Fibroblast of lung (primary cell): ENCODE measurements around the gene C3orf85. TPM values are rescaled to one million over a fixed set of nuclear protein-coding genes. Genes with fewer than 3 reads are reported as not detected.

Source experiments
- DNase-seq, 2 donors: peaks; one replicate each; pipeline versions ENCODE4 v3.0.0 to v3.0.0-alpha.2; 2010; ENCODE audit warnings: low read depth in 2 of 2
- H2AFZ ChIP-seq: 2 replicates; pipeline ENCODE4 v1.5.1; 2012; ENCODE audit warnings: low read length, control low read depth, inconsistent platforms
- H3K27ac ChIP-seq: 2 replicates; pipeline ENCODE4 v1.5.1; 2011; ENCODE audit warnings: low read length, control low read depth; ENCODE audit not compliant: insufficient read depth
- H3K27me3 ChIP-seq: 2 replicates; pipeline ENCODE4 v1.5.1; 2011; ENCODE audit warnings: mild to moderate bottlenecking, low read length; ENCODE audit not compliant: control insufficient read depth, insufficient read depth
- H3K36me3 ChIP-seq: 2 replicates; pipeline ENCODE4 v1.5.1; 2011; ENCODE audit warnings: low read length; ENCODE audit not compliant: control insufficient read depth, insufficient read depth
- H3K4me1 ChIP-seq: 2 replicates; pipeline ENCODE4 v1.5.1; 2011; ENCODE audit warnings: low read length; ENCODE audit not compliant: control insufficient read depth, insufficient read depth; ENCODE audit errors: extremely low read depth
- H3K4me2 ChIP-seq: 2 replicates; pipeline ENCODE4 v1.5.1; 2011; ENCODE audit warnings: low read length, control low read depth; ENCODE audit not compliant: insufficient read depth; ENCODE audit errors: extremely low read depth
- H3K4me3 ChIP-seq, 4 experiments: fragments of 200-600 bp in 1 of 4; sonication (generic) in 1 of 4; replicated peaks in 1 of 4; 2 replicates each; pipeline ENCODE4 v1.5.1; 2011 to 2016; ENCODE audit warnings: low read length in 4 of 4, low read depth in 3 of 4, mild to moderate bottlenecking in 3 of 4, control low read depth in 2 of 4, inconsistent platforms in 1 of 4, mixed read lengths in 1 of 4; ENCODE audit not compliant: insufficient read depth in 1 of 4; ENCODE audit errors: control extremely low read depth in 1 of 4
- H3K79me2 ChIP-seq: 2 replicates; pipeline ENCODE4 v1.5.1; 2012; ENCODE audit warnings: mild to moderate bottlenecking, low read length, inconsistent platforms; ENCODE audit not compliant: control insufficient read depth, insufficient read depth
- H3K9ac ChIP-seq: 2 replicates; pipeline ENCODE4 v1.5.1; 2011; ENCODE audit warnings: mild to moderate bottlenecking, low read length, control low read depth; ENCODE audit not compliant: insufficient read depth
- H3K9me3 ChIP-seq: 2 replicates; pipeline ENCODE4 v1.5.1; 2012; ENCODE audit warnings: low read depth, low read length; ENCODE audit not compliant: control insufficient read depth, insufficient read depth
- H4K20me1 ChIP-seq: 2 replicates; pipeline ENCODE4 v1.5.1; 2011; ENCODE audit warnings: low read length; ENCODE audit not compliant: control insufficient read depth, insufficient read depth; ENCODE audit errors: extremely low read depth
- EZH2 ChIP-seq: IDR thresholded peaks from 2 replicates; pipeline ENCODE4 v1.5.1; 2012; ENCODE audit warnings: low read length, control low read depth, mild to moderate bottlenecking; ENCODE audit errors: missing control alignments
- polyA plus RNA-seq, 2 donors: library from polyadenylated mRNA; depleted of rRNA in 1 of 2; stranded (reverse) in 1 of 2; unstranded in 1 of 2; fragments of >200 nt; gene quantifications; 2 replicates each; pipeline ENCODE4 v1.2.1, GENCODE V29; 2011 to 2012; ENCODE audit warnings: missing spikeins in 1 of 2
- total RNA-seq: library from RNA; depleted of rRNA; stranded (reverse); fragments of >200 nt; gene quantifications from 2 replicates; pipeline ENCODE4 v1.2.1, GENCODE V29; 2014
- TF ChIP-seq, protein P1 (sequence below), 2 donors: IDR thresholded peaks in 1 of 2; conservative IDR thresholded peaks in 1 of 2; 1 replicate in 1 of 2; 2 replicates in 1 of 2; pipeline ENCODE4 v1.5.1; 2011 to 2012; ENCODE audit warnings: low read length in 2 of 2, control low read depth in 1 of 2, inconsistent platforms in 1 of 2, low read depth in 1 of 2, mild to moderate bottlenecking in 1 of 2

C3orf85 gene
- total and polyA plus RNA-seq, 2 donors (not counting 1 experiment from before 2014, with no cell fraction given): not detected

GRCh38 chr3:109187390-109187789 is 50.9 kb downstream of the C3orf85 start:
- Histone ChIP-seq H3K27ac (no peak overlapping the region), H3K79me2 (no peaks in the 10 kb centered on the region), H3K4me1 (no peaks in the 10 kb centered on the region), H2AFZ (no peak overlapping the region), H3K9me3 (no peaks in the 10 kb centered on the region), H3K4me3 (no peak overlapping the region), H3K4me2 (no peak overlapping the region), H3K9ac (no peak overlapping the region), H3K36me3 (no peaks in the 10 kb centered on the region), H4K20me1 (no peaks in the 10 kb centered on the region), H3K27me3 (no peaks in the 10 kb centered on the region)
- TF ChIP-seq, protein P1, sequence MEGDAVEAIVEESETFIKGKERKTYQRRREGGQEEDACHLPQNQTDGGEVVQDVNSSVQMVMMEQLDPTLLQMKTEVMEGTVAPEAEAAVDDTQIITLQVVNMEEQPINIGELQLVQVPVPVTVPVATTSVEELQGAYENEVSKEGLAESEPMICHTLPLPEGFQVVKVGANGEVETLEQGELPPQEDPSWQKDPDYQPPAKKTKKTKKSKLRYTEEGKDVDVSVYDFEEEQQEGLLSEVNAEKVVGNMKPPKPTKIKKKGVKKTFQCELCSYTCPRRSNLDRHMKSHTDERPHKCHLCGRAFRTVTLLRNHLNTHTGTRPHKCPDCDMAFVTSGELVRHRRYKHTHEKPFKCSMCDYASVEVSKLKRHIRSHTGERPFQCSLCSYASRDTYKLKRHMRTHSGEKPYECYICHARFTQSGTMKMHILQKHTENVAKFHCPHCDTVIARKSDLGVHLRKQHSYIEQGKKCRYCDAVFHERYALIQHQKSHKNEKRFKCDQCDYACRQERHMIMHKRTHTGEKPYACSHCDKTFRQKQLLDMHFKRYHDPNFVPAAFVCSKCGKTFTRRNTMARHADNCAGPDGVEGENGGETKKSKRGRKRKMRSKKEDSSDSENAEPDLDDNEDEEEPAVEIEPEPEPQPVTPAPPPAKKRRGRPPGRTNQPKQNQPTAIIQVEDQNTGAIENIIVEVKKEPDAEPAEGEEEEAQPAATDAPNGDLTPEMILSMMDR (conservative IDR thresholded peaks at IDR 0.05 in 1 of 2, IDR thresholded peaks at IDR 0.05 in 1 of 2; ENCODE audit: low read depth in 1 of 2, low read length in 2 of 2): no peak
- no peak for TF ChIP-seq EZH2
- DNase-seq: no peak

DNA sequence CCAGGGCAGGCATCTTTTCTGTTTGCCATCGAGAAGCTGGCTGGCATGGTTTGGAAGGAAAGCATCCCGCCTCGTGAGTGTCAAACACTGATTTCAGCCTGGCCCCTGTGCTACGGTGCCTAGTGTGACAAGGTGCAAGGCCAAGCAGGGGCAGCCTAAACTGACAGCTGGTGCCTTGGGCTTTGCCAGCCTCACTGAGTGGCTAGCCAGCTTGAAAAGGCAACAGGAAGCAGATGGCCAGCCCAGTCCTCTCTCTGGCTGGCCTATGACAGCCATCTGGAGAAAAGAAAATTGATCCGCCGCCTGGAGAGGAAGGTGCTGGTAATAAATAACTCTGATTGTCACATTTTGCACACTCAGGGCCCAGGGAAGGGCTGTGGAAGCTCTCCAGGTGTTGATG is 52.2 kb downstream of the C3orf85 start:
- Histone ChIP-seq H3K9me3 (no peaks in the 10 kb centered on the region), H3K27me3 (no peaks in the 10 kb centered on the region), H3K4me3 (no peak overlapping the region), H3K4me1 (no peaks in the 10 kb centered on the region), H3K36me3 (no peaks in the 10 kb centered on the region), H3K79me2 (no peaks in the 10 kb centered on the region), H3K9ac (no peak overlapping the region), H4K20me1 (no peaks in the 10 kb centered on the region), H3K4me2 (no peak overlapping the region), H2AFZ (no peak overlapping the region), H3K27ac (no peak overlapping the region)
- DNase-seq: no peak
- TF ChIP-seq, protein P1 (conservative IDR thresholded peaks at IDR 0.05 in 1 of 2, IDR thresholded peaks at IDR 0.05 in 1 of 2; ENCODE audit: low read depth in 1 of 2, low read length in 2 of 2): no peak
- no peak for TF ChIP-seq EZH2

DNA sequence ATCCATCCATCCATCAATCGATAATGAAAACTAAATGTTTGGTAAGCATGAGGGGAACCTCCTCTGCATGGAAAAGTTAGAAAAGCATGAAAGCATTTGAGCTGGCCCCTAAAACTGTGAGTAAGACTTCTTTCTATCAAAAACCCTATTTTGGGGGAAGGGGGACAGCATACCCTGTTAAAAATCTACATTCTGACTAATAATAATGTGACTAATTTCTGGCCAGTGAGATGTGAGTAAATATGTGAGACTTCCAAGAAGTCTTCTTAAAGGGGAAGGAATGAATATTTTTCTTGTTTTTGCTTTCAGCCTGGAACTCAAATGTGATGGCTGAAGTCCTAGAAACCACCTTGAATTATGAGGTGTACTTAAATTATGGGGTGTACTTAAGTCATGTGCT is 54.9 kb downstream of the C3orf85 start:
- Histone ChIP-seq H2AFZ (no peak overlapping the region), H3K4me1 (no peaks in the 10 kb centered on the region), H4K20me1 (no peaks in the 10 kb centered on the region), H3K9ac (no peak overlapping the region), H3K4me3 (no peak overlapping the region), H3K27me3 (no peaks in the 10 kb centered on the region), H3K9me3 (no peaks in the 10 kb centered on the region), H3K79me2 (no peaks in the 10 kb centered on the region), H3K27ac (no peak overlapping the region), H3K4me2 (no peak overlapping the region), H3K36me3 (no peaks in the 10 kb centered on the region)
- TF ChIP-seq EZH2: no peak
- TF ChIP-seq, protein P1 (conservative IDR thresholded peaks at IDR 0.05 in 1 of 2, IDR thresholded peaks at IDR 0.05 in 1 of 2; ENCODE audit: low read depth in 1 of 2, low read length in 2 of 2): no peak
- DNase-seq: peak in 1 of 2 donors; percentile 47
